CD14-positive monocyte (primary cell): Measurements from ENCODE around the gene LTBP2. TPM values are rescaled to one million over a fixed set of nuclear protein-coding genes. Genes with fewer than 3 reads are reported as not detected.

Source experiments
- polyA plus RNA-seq, 3 donors: library from polyadenylated mRNA; depleted of rRNA in 1 of 3; unstranded in 2 of 3; stranded (reverse) in 1 of 3; fragments of 300-500 nt in 2 of 3; fragments of >200 nt in 1 of 3; fragmentation: Illumina TruSeq in 2 of 3; gene quantifications; 1 replicate in 2 of 3; 2 replicates in 1 of 3; pipeline ENCODE4 v1.2.3, GENCODE V29; 2012 to 2021

The LTBP2 gene
- polyA plus RNA-seq, 3 donors = 0.04 to 0.24 (median 0.11) TPM

Other genes starting within 250 kb of the LTBP2 start
- not detected for gene SYNDIG1L, start 186.0 kb downstream of the LTBP2 start, polyA plus RNA-seq
- gene NPC2, start 118.9 kb downstream of the LTBP2 start, polyA plus RNA-seq = 1,000 to 10,000 TPM in 1 of 3 donors, 100 to 1,000 TPM in 2; 675 to 1,159 (median 772) TPM
- gene ISCA2, start 118.5 kb downstream of the LTBP2 start, polyA plus RNA-seq = 10 to 100 TPM in 2 of 3 donors, 1 to 10 TPM in 1; 6.1 to 61.7 (median 55.9) TPM
- gene AREL1, start 100.8 kb upstream of the LTBP2 start, polyA plus RNA-seq = 10 to 100 TPM; 12.5 to 23.3 (median 20.0) TPM
- gene FCF1, start 100.9 kb upstream of the LTBP2 start, polyA plus RNA-seq = 10 to 100 TPM; 14.8 to 22.6 (median 17.5) TPM
- gene YLPM1, start 151.1 kb upstream of the LTBP2 start, polyA plus RNA-seq = 10 to 100 TPM in 1 of 3 donors, 1 to 10 TPM in 2; 2.9 to 19.2 (median 6.2) TPM